HepG2 (cell line): ENCODE measurements around the gene TPRKB. TPM values are rescaled to one million over a fixed set of nuclear protein-coding genes. Genes with fewer than 3 reads are reported as not detected.
"Not testable (repeated sequence)": the region's sequence is repeated elsewhere in the genome, so short reads cannot be mapped to it uniquely, and the experiment has no call there.

Experiments
- ATAC-seq: fragments of 200-7000 bp; cut with Tn5 transposase; 3 replicates; pipeline ENCODE4 v1.9.1; 2020; ENCODE audit warnings: mild to moderate bottlenecking, moderate library complexity
- BruUV-seq: library from RNA; stranded (reverse); fragments of 400-500 nt; replicated peaks from 2 replicates; lab custom pipeline; 2021; lab: Mats Ljungman, UMichigan
- CTCF ChIA-PET: fragments of 300-600 bp; formaldehyde crosslinking; extraction: SDS; loops from one replicate; lab custom pipeline; 2021; ENCODE audit warnings: low total read pairs, inconsistent platforms, low intra/inter-chr PET ratio; lab: Yijun Ruan, JAX
- POLR2A ChIA-PET: fragments of 350-600 bp; sonication (Branson Sonifier 250); formaldehyde crosslinking; loops from one replicate; lab custom pipeline; 2020; ENCODE audit warnings: antibody characterized with exemption, inconsistent platforms; lab: Yijun Ruan, JAX
- DNase-seq: peaks from one replicate; pipeline ENCODE4 v3.0.0-alpha.2; 2015; ENCODE audit warnings: low spot score
- FAIRE-seq: peaks from 3 replicates; lab custom pipeline; 2011; peaks lifted over from hg19 to GRCh38; lab: Jason Lieb, UNC
- H2AFZ ChIP-seq: one replicate; pipeline ENCODE4 v1.6.1; 2011; ENCODE audit warnings: low read length, inconsistent platforms
- H3K27ac ChIP-seq: fragments of 300-600 bp; 3 replicates; pipeline ENCODE4 v1.8.0; 2011; ENCODE audit warnings: mixed run types, mild to moderate bottlenecking, mixed read lengths, low read length, inconsistent platforms; ENCODE audit not compliant: insufficient read depth; ENCODE audit errors: extremely low read length
- H3K27me3 ChIP-seq, 2 experiments: fragments of 200-600 bp in 1 of 2; 2 replicates in 1 of 2; 3 replicates in 1 of 2; pipeline versions ENCODE4 v1.6.0 to v1.8.0; 2011; ENCODE audit warnings: low read length in 2 of 2, mild to moderate bottlenecking in 2 of 2, moderate library complexity in 2 of 2, inconsistent platforms in 1 of 2; ENCODE audit not compliant: insufficient read depth in 2 of 2, control insufficient read depth in 1 of 2
- H3K36me3 ChIP-seq, 2 experiments: fragments of 200-600 bp in 1 of 2; replicated peaks in 1 of 2; 2 replicates in 1 of 2; 3 replicates in 1 of 2; pipeline versions ENCODE4 v1.5.1 to v1.8.0; 2011; ENCODE audit warnings: low read length in 2 of 2, inconsistent platforms in 1 of 2; ENCODE audit not compliant: insufficient read depth in 2 of 2, control insufficient read depth in 1 of 2
- H3K4me1 ChIP-seq: 2 replicates; pipeline ENCODE4 v1.5.1; 2012; ENCODE audit warnings: low read length, inconsistent platforms; ENCODE audit not compliant: insufficient read depth
- H3K4me2 ChIP-seq: 2 replicates; pipeline ENCODE4 v1.6.0; 2011; ENCODE audit warnings: low read depth, low read length, inconsistent platforms
- H3K4me3 ChIP-seq, 3 experiments: fragments of 200-600 bp in 1 of 3; sonication (generic), shearing (Covaris generic) in 1 of 3; replicated peaks in 1 of 3; 2 replicates each; pipeline ENCODE4 v1.5.1; 2011 to 2016; ENCODE audit warnings: low read length in 3 of 3, inconsistent platforms in 2 of 3, low read depth in 2 of 3, mild to moderate bottlenecking in 2 of 3, control low read depth in 1 of 3, mixed read lengths in 1 of 3; ENCODE audit not compliant: insufficient read depth in 1 of 3
- H3K79me2 ChIP-seq: one replicate; pipeline ENCODE4 v1.6.1; 2011; ENCODE audit warnings: low read length, inconsistent platforms; ENCODE audit not compliant: insufficient read depth
- H3K9ac ChIP-seq: 2 replicates; pipeline ENCODE4 v1.6.0; 2011; ENCODE audit warnings: mild to moderate bottlenecking, low read depth, low read length, inconsistent platforms; ENCODE audit not compliant: insufficient read depth
- H3K9me3 ChIP-seq: 2 replicates; pipeline ENCODE4 v1.5.1; 2012; ENCODE audit warnings: mild to moderate bottlenecking, low read length
- H4K20me1 ChIP-seq: 2 replicates; pipeline ENCODE4 v1.6.0; 2011; ENCODE audit warnings: inconsistent platforms, mild to moderate bottlenecking, low read length, moderate library complexity; ENCODE audit not compliant: insufficient read depth
- ASH2L ChIP-seq: fragments of 300-600, 200-600 bp; sonication (generic); IDR thresholded peaks from 2 replicates; pipeline ENCODE4 v1.7.0; 2017; ENCODE audit warnings: low read depth, mild to moderate bottlenecking, moderate library complexity, mixed read lengths, low read length; ENCODE audit not compliant: insufficient read length
- ATF4 ChIP-seq, 2 experiments: fragments of 450-650 bp in 1 of 2; sonication (generic) in 1 of 2; formaldehyde crosslinking; IDR thresholded peaks; 2 replicates each; pipeline versions ENCODE4 v1.5.0 to v1.8.0; 2020 to 2022; ENCODE audit warnings: mild to moderate bottlenecking in 1 of 2, missing genetic modification reagents in 1 of 2
- CREB1 ChIP-seq, 2 experiments: fragments of 450-650 bp in 1 of 2; IDR thresholded peaks; 2 replicates each; pipeline ENCODE4 v1.6.1; 2016 to 2017; ENCODE audit warnings: control low read depth in 1 of 2, mild to moderate bottlenecking in 1 of 2, missing compliant biosample characterization in 1 of 2, missing genetic modification characterization in 1 of 2
- DNMT3B ChIP-seq: conservative IDR thresholded peaks from 2 replicates; pipeline ENCODE4 v1.6.1; 2016; ENCODE audit warnings: missing biosample characterization, control low read depth
- MTA3 ChIP-seq: sonication (generic); formaldehyde crosslinking; IDR thresholded peaks from 2 replicates; pipeline ENCODE4 v1.4.0; 2020; ENCODE audit warnings: missing genetic modification reagents
- NCOA1 ChIP-seq: sonication (generic); formaldehyde crosslinking; IDR thresholded peaks from 2 replicates; pipeline ENCODE4 v1.9.0; 2021; ENCODE audit warnings: missing genetic modification reagents
- NCOR1 ChIP-seq: fragments of 200-600 bp; sonication (generic); IDR thresholded peaks from 2 replicates; pipeline ENCODE4 v1.7.0; 2017; ENCODE audit warnings: antibody characterized with exemption, low read length, borderline replicate concordance
- PITX1 ChIP-seq: sonication (generic); formaldehyde crosslinking; IDR thresholded peaks from 2 replicates; pipeline ENCODE4 v1.5.1; 2020; ENCODE audit warnings: mild to moderate bottlenecking, missing genetic modification reagents
- PPARG ChIP-seq: conservative IDR thresholded peaks from 2 replicates; pipeline ENCODE4 v1.6.1; 2016; ENCODE audit warnings: missing biosample characterization, missing genetic modification reagents
- SATB2 ChIP-seq: sonication (generic); formaldehyde crosslinking; IDR thresholded peaks from 2 replicates; pipeline ENCODE4 v1.5.0; 2020; ENCODE audit warnings: missing genetic modification reagents
- STAT6 ChIP-seq: sonication (generic); formaldehyde crosslinking; IDR thresholded peaks from 2 replicates; pipeline ENCODE4 v1.4.0; 2020; ENCODE audit warnings: missing genetic modification reagents, mild to moderate bottlenecking, borderline replicate concordance
- TAF15 ChIP-seq: fragments of 200-400 bp; formaldehyde crosslinking; IDR thresholded peaks from one replicate; pipeline ENCODE4 v1.6.1; 2018; ENCODE audit warnings: mild to moderate bottlenecking, low read depth, low read length; ENCODE audit not compliant: poor library complexity, severe bottlenecking
- ZFP1 ChIP-seq: IDR thresholded peaks from 2 replicates; pipeline ENCODE4 v1.6.1; 2016
- ZFP91 ChIP-seq: sonication (generic); formaldehyde crosslinking; IDR thresholded peaks from 2 replicates; pipeline ENCODE4 v1.9.0; 2022; ENCODE audit warnings: missing genetic modification reagents, mild to moderate bottlenecking, borderline replicate concordance
- ZFX ChIP-seq: sonication (generic); formaldehyde crosslinking; IDR thresholded peaks from 2 replicates; pipeline ENCODE4 v1.4.0; 2020; ENCODE audit warnings: mild to moderate bottlenecking, low read depth, missing genetic modification reagents, moderate library complexity
- ZMYM2 ChIP-seq: sonication (generic); formaldehyde crosslinking; IDR thresholded peaks from 2 replicates; pipeline ENCODE4 v1.8.0; 2022; ENCODE audit warnings: mild to moderate bottlenecking, missing genetic modification reagents
- ZMYM4 ChIP-seq: sonication (generic); formaldehyde crosslinking; IDR thresholded peaks from 2 replicates; pipeline ENCODE4 v1.8.1; 2023; ENCODE audit warnings: mild to moderate bottlenecking, missing genetic modification reagents
- ZNF572 ChIP-seq: sonication (generic); formaldehyde crosslinking; IDR thresholded peaks from 2 replicates; pipeline ENCODE4 v1.5.1; 2020; ENCODE audit warnings: mild to moderate bottlenecking, missing genetic modification reagents
- WGBS: methylation state at CpG from one replicate; pipeline ENCODE4 v1.1.6; 2017; ENCODE audit warnings: low lambda C conversion rate; 5-methylcytosine and 5-hydroxymethylcytosine counted together
- in situ Hi-C: cut with HindIII; loops from 2 replicates; pipeline ENCODE4 v1.10.0; 2017; ENCODE audit warnings: low pct_unique_long_range_greater_than_20kb; ENCODE audit not compliant: extremely low pct_ligation_motif_present
- intact Hi-C: fragments of 100-400 bp; cut with micrococcal nuclease; formaldehyde crosslinking; loops from one replicate; pipeline ENCODE4 v1.10.0; 2022; ENCODE audit not compliant: unreplicated experiment
- polyA plus RNA-seq, 8 experiments: library from polyadenylated mRNA; depleted of rRNA in 3 of 8; stranded (reverse) in 7 of 8; unstranded in 1 of 8; fragments of >200 nt; fragmentation: Illumina TruSeq in 4 of 8; extraction: Trizol in 4 of 8; gene quantifications; 2 replicates each; pipeline versions ENCODE4 v1.2.1 to v1.2.3, GENCODE V29; 2011 to 2016; ENCODE audit warnings: low read depth in 4 of 8, missing spikeins in 1 of 8, mixed read lengths in 1 of 8; ENCODE audit not compliant: insufficient read depth in 1 of 8
- total RNA-seq, 5 experiments: library from RNA; depleted of rRNA; stranded (reverse); fragments of >200 nt; fragmentation: Illumina TruSeq; extraction: Trizol; gene quantifications; 2 replicates each; pipeline ENCODE4 v1.2.3, GENCODE V29; 2016; ENCODE audit warnings: low read depth in 1 of 5

The TPRKB gene
- total and polyA plus RNA-seq, 2 of the 13 experiments (the other 11 are each of a cell fraction or from before 2014, with no cell fraction given): 32.0 to 58.0 TPM

- TF ChIP-seq ZMYM4 (CRISPR knock-in tag) (peak; percentile 31; the same call in 1 of the 2 replicates), ZFX (CRISPR knock-in tag) (peak; percentile 40; the same call in 1 of the 2 replicates), PITX1 (CRISPR knock-in tag) (peak; percentile 81; the same call in 1 of the 2 replicates), CREB1 (CRISPR knock-in tag; IDR thresholded peaks at IDR 0.05) (0 out of 2 replicates have a peak, but pooled peaks have one; percentile 2), ZNF572 (0 out of 2 replicates have a peak, but pooled peaks have one; percentile 30)
- not testable (repeated sequence) for TF ChIP-seq CREB1 (IDR thresholded peaks at IDR 0.05)
Observed at GRCh38 chr2:73783402-73783801, 46.3 kb upstream of the TPRKB start (continued).

GRCh38 chr2:73780237-73780582, 43.1 kb upstream of the TPRKB start:
- intact Hi-C loops (no loop called here), in situ Hi-C loops (no loop called here)
- no peak for FAIRE-seq
- Histone ChIP-seq H3K27ac (no peak overlapping the region), H3K4me1 (peaks cover 30% of the 10 kb centered on the region), H3K9me3 (no peaks in the 10 kb centered on the region), H4K20me1 (no peaks in the 10 kb centered on the region), H2AFZ (peak overlapping the region; percentile 48), H3K4me2 (peak overlapping the region; percentile 69), H3K79me2 (peaks cover 23% of the 10 kb centered on the region), H3K4me3 (peak overlapping the region in 2 of 3 experiments; percentile 91 to 99; a peak in 4 of 6 replicates), H3K36me3 (peaks cover 4 to 17% of the 10 kb centered on the region in 2 experiments), H3K9ac (peak overlapping the region; percentile 95), H3K27me3 (no peaks in the 10 kb centered on the region; a peak in 1 of 5 replicates)
- DNase-seq: no peak
- ChIA-PET CTCF (no interaction called here), POLR2A (interaction anchor here (0.9 kb wide), 1 partner anchor 48 kb away, joined by 3 read pairs; the partner anchor contains the start of gene STAMBP)
- BruUV-seq: no TSS peak
- 2% methylated on average over 7 of the region's 7 CpGs for WGBS
- peak; percentile 10 for ATAC-seq
- TF ChIP-seq PPARG (CRISPR knock-in tag): 0 out of 2 replicates have a peak, but pooled peaks have one; percentile 1
- TF ChIP-seq CREB1 (IDR thresholded peaks at IDR 0.05): no peak
- peak; percentile 16 for TF ChIP-seq CREB1 (CRISPR knock-in tag; IDR thresholded peaks at IDR 0.05)
- peak; percentile 62; the same call in 1 of the 2 replicates for TF ChIP-seq ZMYM2 (CRISPR knock-in tag)
- TF ChIP-seq ZFP91 (CRISPR knock-in tag): 0 out of 2 replicates have a peak, but pooled peaks have one; percentile 5
- TF ChIP-seq STAT6: 0 out of 2 replicates have a peak, but pooled peaks have one; percentile 17
- TF ChIP-seq ATF4 (CRISPR knock-in tag; IDR thresholded peaks at IDR 0.05): peak in 1 of 2 experiments; percentile 46; a peak in 2 of 4 replicates
- TF ChIP-seq NCOR1: 0 out of 2 replicates have a peak, but pooled peaks have one; percentile 2
- TF ChIP-seq SATB2 (CRISPR knock-in tag): no peak
- TF ChIP-seq ASH2L: no peak
- peak; percentile 0; the same call in 1 of the 2 replicates for TF ChIP-seq ZFP1 (CRISPR knock-in tag)
- no peak for TF ChIP-seq DNMT3B (CRISPR knock-in tag)
- no peak for TF ChIP-seq MTA3 (CRISPR knock-in tag)
- TF ChIP-seq NCOA1 (CRISPR knock-in tag): no peak
- TF ChIP-seq TAF15: peak; percentile 5
